Measurements from ENCODE around the gene WEE1. TPM values are rescaled to one million over a fixed set of nuclear protein-coding genes. Genes with fewer than 3 reads are reported as not detected.
"Not testable (repeated sequence)": the region's sequence is repeated elsewhere in the genome, so short reads cannot be mapped to it uniquely, and the experiment has no call there.

The WEE1 gene
- total RNA-seq, 1 donor from 2014 or later = 111 TPM

DNA sequence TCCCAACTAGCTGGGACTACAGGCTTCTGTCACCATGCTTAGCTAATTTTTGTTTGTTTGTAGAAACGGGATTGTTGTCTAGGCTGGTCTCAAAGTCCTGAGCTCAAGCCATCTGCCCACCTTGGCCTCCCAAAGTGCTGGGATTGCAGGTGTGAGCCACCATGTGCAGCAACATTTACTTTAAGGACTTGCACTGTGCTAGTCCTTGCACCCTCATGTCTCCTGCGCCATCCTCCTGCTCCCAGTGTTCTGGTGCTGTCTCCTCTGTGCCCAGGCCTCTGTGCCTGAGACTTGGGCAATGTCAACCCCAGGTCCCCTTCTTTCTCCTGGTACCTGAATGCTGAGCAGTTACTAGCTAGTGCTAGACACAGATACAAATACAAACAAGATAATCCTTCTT is 26.7 kb downstream of the WEE1 start:
- H3K27me3 Mint-ChIP-seq (ENCODE audit: unreplicated experiment) = no peaks in the 10 kb centered on the region

DNA sequence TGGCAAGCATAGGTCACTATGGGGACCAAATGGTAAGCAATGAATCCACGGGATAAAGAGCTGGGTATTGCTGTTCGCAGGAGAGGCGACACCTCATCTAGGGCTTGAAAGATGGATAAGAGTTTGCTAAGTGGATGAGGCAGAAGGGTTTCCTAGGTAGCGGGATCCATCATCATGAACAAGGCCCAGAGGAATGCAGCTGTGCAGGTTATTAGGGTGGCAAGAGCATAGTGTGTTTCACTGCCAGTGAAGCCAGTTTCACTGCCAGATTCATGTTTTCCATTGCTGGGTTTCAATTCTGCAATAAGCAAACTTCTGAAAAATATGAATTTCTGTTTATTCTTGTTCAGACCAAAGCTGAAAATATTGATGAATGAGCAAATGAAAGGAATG is 27.2 kb downstream of the WEE1 start:
- no peaks in the 10 kb centered on the region for H3K27me3 Mint-ChIP-seq (ENCODE audit: unreplicated experiment)
- no peaks in the 10 kb centered on the region for H3K36me3 Mint-ChIP-seq (ENCODE audit: unreplicated experiment)
- no peaks in the 10 kb centered on the region for H3K9me3 Mint-ChIP-seq (ENCODE audit: unreplicated experiment)
- H3K4me3 Mint-ChIP-seq (ENCODE audit: unreplicated experiment) = no peak overlapping the region
- H3K27ac Mint-ChIP-seq (ENCODE audit: unreplicated experiment) = peak overlapping the region; percentile 84
- TF ChIP-seq, protein P1, sequence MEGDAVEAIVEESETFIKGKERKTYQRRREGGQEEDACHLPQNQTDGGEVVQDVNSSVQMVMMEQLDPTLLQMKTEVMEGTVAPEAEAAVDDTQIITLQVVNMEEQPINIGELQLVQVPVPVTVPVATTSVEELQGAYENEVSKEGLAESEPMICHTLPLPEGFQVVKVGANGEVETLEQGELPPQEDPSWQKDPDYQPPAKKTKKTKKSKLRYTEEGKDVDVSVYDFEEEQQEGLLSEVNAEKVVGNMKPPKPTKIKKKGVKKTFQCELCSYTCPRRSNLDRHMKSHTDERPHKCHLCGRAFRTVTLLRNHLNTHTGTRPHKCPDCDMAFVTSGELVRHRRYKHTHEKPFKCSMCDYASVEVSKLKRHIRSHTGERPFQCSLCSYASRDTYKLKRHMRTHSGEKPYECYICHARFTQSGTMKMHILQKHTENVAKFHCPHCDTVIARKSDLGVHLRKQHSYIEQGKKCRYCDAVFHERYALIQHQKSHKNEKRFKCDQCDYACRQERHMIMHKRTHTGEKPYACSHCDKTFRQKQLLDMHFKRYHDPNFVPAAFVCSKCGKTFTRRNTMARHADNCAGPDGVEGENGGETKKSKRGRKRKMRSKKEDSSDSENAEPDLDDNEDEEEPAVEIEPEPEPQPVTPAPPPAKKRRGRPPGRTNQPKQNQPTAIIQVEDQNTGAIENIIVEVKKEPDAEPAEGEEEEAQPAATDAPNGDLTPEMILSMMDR (IDR thresholded peaks at IDR 0.05) = no peak
- DNase-seq (ENCODE audit: extremely low spot score, unreplicated experiment) = no peak
- H3K4me1 Mint-ChIP-seq (ENCODE audit: unreplicated experiment) = peaks cover 19% of the 10 kb centered on the region

More for the DNA sequence above, 26.7 kb downstream of the WEE1 start:
- TF ChIP-seq, protein P1 (IDR thresholded peaks at IDR 0.05) = no peak
- H3K27ac Mint-ChIP-seq (ENCODE audit: unreplicated experiment) = no peak overlapping the region
- DNase-seq (ENCODE audit: extremely low spot score, unreplicated experiment) = no peak
- H3K4me1 Mint-ChIP-seq (ENCODE audit: unreplicated experiment) = peaks cover 24% of the 10 kb centered on the region
- no peak overlapping the region for H3K4me3 Mint-ChIP-seq (ENCODE audit: unreplicated experiment)
- H3K36me3 Mint-ChIP-seq (ENCODE audit: unreplicated experiment) = no peaks in the 10 kb centered on the region
- no peaks in the 10 kb centered on the region for H3K9me3 Mint-ChIP-seq (ENCODE audit: unreplicated experiment)

DNA sequence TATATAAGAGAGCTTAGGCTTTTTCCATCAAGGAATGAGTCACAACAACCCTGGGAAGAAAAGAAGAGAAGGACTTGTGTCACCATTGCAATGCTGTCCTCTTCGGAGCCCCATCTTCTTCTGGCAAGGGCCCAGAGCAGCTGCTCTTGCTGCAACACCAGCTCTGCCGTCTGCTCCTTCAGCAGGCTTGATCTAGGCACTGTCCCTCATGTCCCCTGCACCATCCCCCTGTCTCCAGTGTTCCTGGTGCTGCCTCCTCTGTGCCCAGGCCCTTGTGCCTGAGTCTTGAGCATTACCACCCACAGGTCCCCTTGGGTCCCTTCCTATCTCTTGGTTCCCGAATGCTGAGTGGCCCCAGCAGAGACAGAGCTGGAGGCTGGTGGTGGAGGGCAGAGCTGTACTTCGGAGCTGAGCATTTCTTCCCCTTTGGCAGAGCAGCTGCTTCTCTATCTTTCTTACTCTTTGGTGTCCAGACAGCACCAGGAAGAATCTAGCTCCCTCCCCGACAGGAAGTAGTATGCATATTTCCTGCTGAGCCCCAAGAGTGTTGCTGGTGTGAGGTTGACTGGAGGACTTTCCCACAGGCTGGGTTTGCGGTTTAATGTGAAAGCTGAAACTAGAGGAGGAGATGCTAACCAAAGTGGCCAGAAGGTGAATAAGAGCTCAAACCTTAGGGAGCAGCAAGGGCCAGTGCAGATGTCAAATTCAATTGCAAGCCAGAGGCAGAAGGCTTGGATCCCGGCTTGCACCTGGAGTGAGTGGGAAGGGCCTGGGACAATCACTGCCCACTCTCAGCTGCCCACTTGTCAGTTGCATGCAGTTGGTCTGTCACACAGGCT is 27.8 kb downstream of the WEE1 start:
- peak overlapping the region; percentile 84 for H3K27ac Mint-ChIP-seq (ENCODE audit: unreplicated experiment)
- DNase-seq (ENCODE audit: extremely low spot score, unreplicated experiment) = no peak
- TF ChIP-seq, protein P1 (IDR thresholded peaks at IDR 0.05) = no peak
- no peaks in the 10 kb centered on the region for H3K27me3 Mint-ChIP-seq (ENCODE audit: unreplicated experiment)
- peaks cover 18% of the 10 kb centered on the region for H3K4me1 Mint-ChIP-seq (ENCODE audit: unreplicated experiment)
- H3K9me3 Mint-ChIP-seq (ENCODE audit: unreplicated experiment) = no peaks in the 10 kb centered on the region
- H3K36me3 Mint-ChIP-seq (ENCODE audit: unreplicated experiment) = no peaks in the 10 kb centered on the region
- H3K4me3 Mint-ChIP-seq (ENCODE audit: unreplicated experiment) = peak overlapping the region; percentile 22

DNA sequence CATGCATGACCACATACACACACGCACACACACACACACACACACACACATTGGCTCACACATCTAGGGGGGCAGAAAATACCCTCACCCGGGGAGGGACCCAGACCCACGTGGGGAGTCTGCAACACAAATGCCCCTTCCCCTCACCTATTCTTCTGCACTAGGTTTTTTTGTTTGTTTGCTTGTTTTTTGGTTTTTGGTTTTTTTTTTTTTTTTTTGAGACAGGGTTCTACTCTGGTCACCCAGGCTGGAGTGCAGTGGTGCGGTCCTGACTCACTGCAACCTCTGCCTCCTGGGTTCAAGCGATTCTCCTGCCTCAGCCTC is 28.4 kb downstream of the WEE1 start:
- Mint-ChIP-seq H3K4me1 (ENCODE audit: unreplicated experiment) (peaks cover 18% of the 10 kb centered on the region), H3K27me3 (ENCODE audit: unreplicated experiment) (no peaks in the 10 kb centered on the region), H3K4me3 (ENCODE audit: unreplicated experiment) (no peak overlapping the region), H3K9me3 (ENCODE audit: unreplicated experiment) (no peaks in the 10 kb centered on the region), H3K36me3 (ENCODE audit: unreplicated experiment) (no peaks in the 10 kb centered on the region), H3K27ac (ENCODE audit: unreplicated experiment) (peak overlapping the region; percentile 84)
- DNase-seq (ENCODE audit: extremely low spot score, unreplicated experiment) = no peak
- TF ChIP-seq, protein P1 (IDR thresholded peaks at IDR 0.05) = no peak

DNA sequence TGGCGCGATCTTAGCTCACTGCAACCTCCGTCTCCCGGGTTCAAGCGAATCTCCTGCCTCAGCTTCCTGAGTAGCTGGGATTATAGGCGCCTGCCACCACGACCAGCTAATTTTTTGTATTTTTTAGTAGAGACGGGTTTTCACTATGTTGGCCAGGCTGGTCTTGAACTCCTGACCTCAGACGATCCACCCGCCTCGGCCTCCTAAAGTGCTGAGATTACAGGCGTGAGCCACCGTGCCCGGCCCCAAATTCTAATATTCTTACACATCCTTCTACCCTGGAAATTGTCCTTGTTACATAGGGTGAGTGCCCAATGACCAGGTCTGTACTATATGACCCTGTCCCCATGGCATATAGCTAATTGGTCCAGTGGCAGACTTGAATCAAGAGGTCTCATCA is 29.7 kb downstream of the WEE1 start:
- not testable (repeated sequence) for H3K27me3 Mint-ChIP-seq (ENCODE audit: unreplicated experiment); H3K9me3 Mint-ChIP-seq (ENCODE audit: unreplicated experiment); H3K27ac Mint-ChIP-seq (ENCODE audit: unreplicated experiment); H3K4me3 Mint-ChIP-seq (ENCODE audit: unreplicated experiment); H3K36me3 Mint-ChIP-seq (ENCODE audit: unreplicated experiment); DNase-seq (ENCODE audit: extremely low spot score, unreplicated experiment)
- peaks cover 18% of the 10 kb centered on the region for H3K4me1 Mint-ChIP-seq (ENCODE audit: unreplicated experiment)

All from osteocyte (in vitro differentiated cells).